Smooth muscle cell (in vitro differentiated cells): ENCODE measurements around the gene ATG4B. TPM values are rescaled to one million over a fixed set of nuclear protein-coding genes. Genes with fewer than 3 reads are reported as not detected.

Experiments
- DNase-seq: peaks from one replicate; lab custom pipeline; 2025; ENCODE audit not compliant: unreplicated experiment; lab: John Stamatoyannopoulos, UW
- H2AFZ ChIP-seq: fragments of 200-600 bp; sonication (generic); 2 replicates; pipeline ENCODE4 v1.6.0; 2016; ENCODE audit warnings: antibody characterized with exemption, low read depth, mild to moderate bottlenecking
- H3F3A ChIP-seq: fragments of 200-600 bp; sonication (generic); 2 replicates; pipeline ENCODE4 v1.6.0; 2017; ENCODE audit warnings: antibody characterized with exemption, low read depth
- H3K27ac ChIP-seq: fragments of 200-600 bp; sonication (generic); 2 replicates; pipeline ENCODE4 v1.5.1; 2016; ENCODE audit warnings: low read depth, mild to moderate bottlenecking
- H3K27me3 ChIP-seq: fragments of 200-600 bp; sonication (generic); 2 replicates; pipeline ENCODE4 v1.6.1; 2016; ENCODE audit warnings: low read depth, mild to moderate bottlenecking
- H3K36me3 ChIP-seq: fragments of 200-600 bp; sonication (generic); 2 replicates; pipeline ENCODE4 v1.5.1; 2016; ENCODE audit warnings: low read depth
- H3K4me1 ChIP-seq: fragments of 200-600 bp; sonication (generic); 2 replicates; pipeline ENCODE4 v1.5.1; 2016; ENCODE audit warnings: low read depth
- H3K4me2 ChIP-seq: fragments of 200-600 bp; sonication (generic); 2 replicates; pipeline ENCODE4 v1.6.0; 2016; ENCODE audit warnings: mild to moderate bottlenecking
- H3K4me3 ChIP-seq: fragments of 200-600 bp; sonication (generic); 2 replicates; pipeline ENCODE4 v1.5.1; 2016; ENCODE audit warnings: mild to moderate bottlenecking
- H3K79me2 ChIP-seq: fragments of 200-600 bp; sonication (generic); 2 replicates; pipeline ENCODE4 v1.6.0; 2016; ENCODE audit warnings: low read depth, mild to moderate bottlenecking
- H3K9ac ChIP-seq: fragments of 200-600 bp; sonication (generic); 2 replicates; pipeline ENCODE4 v1.6.0; 2016; ENCODE audit warnings: low read depth
- H3K9me3 ChIP-seq: fragments of 200-600 bp; sonication (generic); replicated peaks from 2 replicates; pipeline ENCODE4 v1.5.1; 2016; ENCODE audit warnings: low read depth
- H4K20me1 ChIP-seq: fragments of 200-600 bp; sonication (generic); 2 replicates; pipeline ENCODE4 v1.6.0; 2016; ENCODE audit warnings: low read depth
- WGBS: methylation state at CpG from one replicate; pipeline ENCODE4 v1.1.7; 2016; ENCODE audit warnings: low lambda C conversion rate; 5-methylcytosine and 5-hydroxymethylcytosine counted together
- polyA plus RNA-seq: library from polyadenylated mRNA; unstranded; fragments of >200 nt; fragmentation: Nextera tagmentation; extraction: Ambion mirVana; gene quantifications from 2 replicates; pipeline ENCODE4 v1.2.1, GENCODE V29; 2016
- total RNA-seq: library from RNA; depleted of rRNA; stranded (reverse); fragments of >200 nt; gene quantifications from 2 replicates; pipeline ENCODE4 v1.2.3, GENCODE V29; 2014
- TF ChIP-seq, protein P1 (sequence below): fragments of 200-600 bp; sonication (generic); IDR thresholded peaks from 2 replicates; pipeline ENCODE4 v1.5.1; 2017; ENCODE audit warnings: borderline replicate concordance, mild to moderate bottlenecking, antibody characterized with exemption; ENCODE audit not compliant: insufficient read depth, poor library complexity, severe bottlenecking

The ATG4B gene
- total and polyA plus RNA-seq, 2 experiments from 2014 or later: 70.3 to 91.3 TPM

DNA sequence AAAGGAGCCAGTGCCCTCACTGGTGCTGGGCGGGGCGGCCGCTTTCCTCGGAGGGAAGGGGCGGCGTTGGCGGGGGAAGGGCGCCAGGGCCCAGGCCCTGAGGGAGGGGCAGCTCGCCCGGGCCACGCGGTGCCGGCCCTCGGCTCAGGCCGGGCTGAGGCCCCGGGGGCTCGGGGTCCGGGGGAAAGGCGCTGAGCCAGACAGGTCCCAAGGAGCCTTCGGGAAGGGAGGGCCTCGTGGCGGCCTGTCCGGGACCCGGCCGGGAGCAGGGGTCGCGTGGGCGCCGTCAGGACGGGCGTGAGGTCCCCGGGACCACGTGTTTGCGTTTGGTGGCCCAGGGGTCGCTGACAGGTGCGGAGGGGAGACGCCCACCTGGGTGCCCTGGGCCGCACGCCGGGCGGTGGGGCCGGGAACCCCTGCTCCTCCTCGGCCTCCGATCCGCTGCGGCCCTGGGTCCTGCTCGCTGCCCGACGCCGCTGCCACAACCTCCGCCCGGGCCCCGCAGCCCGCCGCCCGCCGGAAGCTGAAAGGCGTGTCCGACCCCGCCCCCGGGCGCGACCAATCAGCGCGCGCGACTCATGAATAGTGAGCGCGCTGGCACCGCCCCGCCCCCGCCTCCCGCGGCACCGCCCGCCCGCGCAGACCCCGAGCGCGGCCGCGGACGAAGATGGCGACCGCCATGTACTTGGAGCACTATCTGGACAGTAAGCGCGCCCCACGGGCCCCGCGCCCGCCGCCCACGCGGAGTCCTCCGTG lies 64.1 kb downstream of the ATG4B start, which contains the start of gene ING5:
Gene ING5 (plus strand): TSS at position 641 of the 756 bp plus-strand sequence. CDS start 27 bp downstream, at position 668.
- no peaks in the 10 kb centered on the region for H3F3A ChIP-seq
- no peaks in the 10 kb centered on the region for H3K27me3 ChIP-seq
- H3K36me3 ChIP-seq: peaks cover 12% of the 10 kb centered on the region
- DNase-seq: peak; percentile 83
- no peak within 1 kb of the TSS for H2AFZ ChIP-seq
- TF ChIP-seq, protein P1, sequence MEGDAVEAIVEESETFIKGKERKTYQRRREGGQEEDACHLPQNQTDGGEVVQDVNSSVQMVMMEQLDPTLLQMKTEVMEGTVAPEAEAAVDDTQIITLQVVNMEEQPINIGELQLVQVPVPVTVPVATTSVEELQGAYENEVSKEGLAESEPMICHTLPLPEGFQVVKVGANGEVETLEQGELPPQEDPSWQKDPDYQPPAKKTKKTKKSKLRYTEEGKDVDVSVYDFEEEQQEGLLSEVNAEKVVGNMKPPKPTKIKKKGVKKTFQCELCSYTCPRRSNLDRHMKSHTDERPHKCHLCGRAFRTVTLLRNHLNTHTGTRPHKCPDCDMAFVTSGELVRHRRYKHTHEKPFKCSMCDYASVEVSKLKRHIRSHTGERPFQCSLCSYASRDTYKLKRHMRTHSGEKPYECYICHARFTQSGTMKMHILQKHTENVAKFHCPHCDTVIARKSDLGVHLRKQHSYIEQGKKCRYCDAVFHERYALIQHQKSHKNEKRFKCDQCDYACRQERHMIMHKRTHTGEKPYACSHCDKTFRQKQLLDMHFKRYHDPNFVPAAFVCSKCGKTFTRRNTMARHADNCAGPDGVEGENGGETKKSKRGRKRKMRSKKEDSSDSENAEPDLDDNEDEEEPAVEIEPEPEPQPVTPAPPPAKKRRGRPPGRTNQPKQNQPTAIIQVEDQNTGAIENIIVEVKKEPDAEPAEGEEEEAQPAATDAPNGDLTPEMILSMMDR: no peak
- H3K4me2 ChIP-seq: peak within 1 kb of the TSS; percentile 100
- H3K9ac ChIP-seq: peak within 1 kb of the TSS; percentile 80
- peaks cover 10% of the 10 kb centered on the region for H3K79me2 ChIP-seq
- peaks cover 9% of the 10 kb centered on the region for H3K4me1 ChIP-seq
- peaks cover 10% of the 10 kb centered on the region for H4K20me1 ChIP-seq
- H3K27ac ChIP-seq: peak within 1 kb of the TSS; percentile 66
- WGBS: under 1% methylated on average over 28 of the region's 96 CpGs
- no peaks in the 10 kb centered on the region for H3K9me3 ChIP-seq
- H3K4me3 ChIP-seq: peak within 1 kb of the TSS; percentile 100

- Histone ChIP-seq H3K4me3 (peak overlapping the region; percentile 100), H3K4me2 (peak overlapping the region; percentile 100), H3K27ac (peak overlapping the region; percentile 44), H3K79me2 (peaks cover 10% of the 10 kb centered on the region), H3K4me1 (peaks cover 9% of the 10 kb centered on the region), H3F3A (no peaks in the 10 kb centered on the region), H3K9me3 (no peaks in the 10 kb centered on the region), H3K36me3 (peaks cover 14% of the 10 kb centered on the region), H4K20me1 (peaks cover 10% of the 10 kb centered on the region), H2AFZ (no peak overlapping the region), H3K9ac (peak overlapping the region; percentile 73), H3K27me3 (no peaks in the 10 kb centered on the region)
- peak; percentile 79 for DNase-seq
- TF ChIP-seq, protein P1: peak; percentile 28
- under 1% methylated on average over 30 of the region's 98 CpGs for WGBS
These were observed 64.9 kb downstream of the ATG4B start for GRCh38 chr2:241702155-241703031.

DNA sequence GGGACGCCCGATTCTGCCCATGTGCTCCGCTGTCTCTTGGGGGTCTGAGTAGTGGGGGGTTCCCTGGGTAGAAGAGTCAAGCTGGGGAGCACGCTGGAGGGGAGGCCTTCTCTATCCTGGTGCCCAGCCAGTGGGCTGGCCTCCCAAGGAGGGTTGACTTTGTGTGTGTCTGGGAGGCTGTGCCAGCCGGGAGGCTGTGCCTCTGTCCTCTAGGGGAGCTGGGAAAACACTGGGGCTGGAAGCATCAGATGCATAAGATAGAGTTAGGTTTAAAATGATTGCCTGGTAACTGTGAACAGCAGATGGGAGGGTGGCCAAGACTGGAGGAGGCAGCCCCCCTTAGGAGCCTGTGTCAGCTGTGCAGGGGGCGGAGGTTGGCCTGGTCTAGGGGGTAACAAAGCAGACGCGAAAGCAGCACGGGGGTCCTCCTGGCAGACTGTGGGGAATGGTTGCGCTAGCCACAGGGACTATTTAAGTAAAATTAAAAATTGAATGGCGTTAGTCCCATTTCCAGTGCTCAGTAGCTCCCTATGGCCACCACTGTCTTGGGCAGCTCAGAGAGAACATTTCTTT lies 65.6 kb downstream of the ATG4B start:
- Histone ChIP-seq H3K27ac (peak overlapping the region; percentile 44), H3K27me3 (no peaks in the 10 kb centered on the region), H3K4me3 (peak overlapping the region; percentile 100), H3F3A (no peaks in the 10 kb centered on the region), H3K36me3 (peaks cover 14% of the 10 kb centered on the region), H3K9ac (peak overlapping the region; percentile 73), H3K79me2 (peaks cover 10% of the 10 kb centered on the region), H2AFZ (no peak overlapping the region), H4K20me1 (peaks cover 10% of the 10 kb centered on the region), H3K4me2 (peak overlapping the region; percentile 100), H3K4me1 (peaks cover 9% of the 10 kb centered on the region), H3K9me3 (no peaks in the 10 kb centered on the region)
- 50% methylated on average over 11 of the region's 11 CpGs for WGBS
- TF ChIP-seq, protein P1: no peak
- no peak for DNase-seq
